ENCODE data around the gene CSF2. TPM values are rescaled to one million over a fixed set of nuclear protein-coding genes. Genes with fewer than 3 reads are reported as not detected.

The CSF2 gene
- total RNA-seq, 2 experiments from 2014 or later = not detected

- no peak overlapping the region for H3K27ac ChIP-seq (ENCODE audit: low read depth in 1 of 2, low read length in 2 of 2)
- no peaks in the 10 kb centered on the region for H3K27me3 ChIP-seq (ENCODE audit: control insufficient read depth in 1 of 2, insufficient read depth in 2 of 2, low read length in 2 of 2)
- ATAC-seq (ENCODE audit: poor library complexity) = no peak
- Mint-ChIP-seq H3K4me1 (ENCODE audit: low read depth) (peaks cover 36% of the 10 kb centered on the region), H3K4me3 (no peak overlapping the region), H3K9me3 (no peaks in the 10 kb centered on the region), H3K27ac (no peak overlapping the region), H3K27me3 (no peaks in the 10 kb centered on the region), H3K36me3 (ENCODE audit: low read depth) (no peaks in the 10 kb centered on the region)
- no peaks in the 10 kb centered on the region for H3K9me3 ChIP-seq (ENCODE audit: control insufficient read depth in 1 of 2, insufficient read depth in 1 of 2, low read length in 2 of 2)
- no peak for DNase-seq
- TF ChIP-seq CTCF (IDR thresholded peaks at IDR 0.05) = no peak
- ChIA-PET POLR2A (no interaction called here), CTCF (no interaction called here)
- peaks cover 61% of the 10 kb centered on the region for H3K4me1 ChIP-seq (ENCODE audit: insufficient read depth, low read length)
- intact Hi-C loops (cut with DNase I, micrococcal nuclease) = no loop called here
- H3K36me3 ChIP-seq (ENCODE audit: insufficient read depth, low read length) = no peaks in the 10 kb centered on the region
- H3K4me3 ChIP-seq (ENCODE audit: low read length) = no peak overlapping the region
Observed at GRCh38 chr5:132079081-132079480, 5.5 kb downstream of the CSF2 start.

- no peak for TF ChIP-seq CTCF (IDR thresholded peaks at IDR 0.05)
- Mint-ChIP-seq H3K27me3 (no peaks in the 10 kb centered on the region), H3K36me3 (ENCODE audit: low read depth) (no peaks in the 10 kb centered on the region), H3K9me3 (no peaks in the 10 kb centered on the region), H3K4me1 (ENCODE audit: low read depth) (peaks cover 36% of the 10 kb centered on the region), H3K4me3 (no peak overlapping the region), H3K27ac (no peak overlapping the region)
- intact Hi-C loops (cut with DNase I, micrococcal nuclease) = no loop called here
- no peak for DNase-seq
- ChIA-PET CTCF (no interaction called here), POLR2A (no interaction called here)
- no peak for ATAC-seq (ENCODE audit: poor library complexity)
- Histone ChIP-seq H3K4me3 (ENCODE audit: low read length) (no peak overlapping the region), H3K4me1 (ENCODE audit: insufficient read depth, low read length) (peaks cover 57% of the 10 kb centered on the region), H3K36me3 (ENCODE audit: insufficient read depth, low read length) (no peaks in the 10 kb centered on the region), H3K27ac (ENCODE audit: low read depth in 1 of 2, low read length in 2 of 2) (no peak overlapping the region), H3K27me3 (ENCODE audit: control insufficient read depth in 1 of 2, insufficient read depth in 2 of 2, low read length in 2 of 2) (no peaks in the 10 kb centered on the region), H3K9me3 (ENCODE audit: control insufficient read depth in 1 of 2, insufficient read depth in 1 of 2, low read length in 2 of 2) (no peaks in the 10 kb centered on the region)
Observed at GRCh38 chr5:132079619-132080018, 6.0 kb downstream of the CSF2 start.

GRCh38 chr5:132080595-132080994 lies 7.0 kb downstream of the CSF2 start:
- DNase-seq (no peak), ATAC-seq (ENCODE audit: poor library complexity) (no peak)
- TF ChIP-seq CTCF (IDR thresholded peaks at IDR 0.05) = no peak
- intact Hi-C loops (cut with DNase I, micrococcal nuclease) = no loop called here
- no peak overlapping the region for H3K4me3 Mint-ChIP-seq
- peaks cover 55% of the 10 kb centered on the region for H3K4me1 ChIP-seq (ENCODE audit: insufficient read depth, low read length)
- H3K4me1 Mint-ChIP-seq (ENCODE audit: low read depth) = peaks cover 41% of the 10 kb centered on the region
- H3K36me3 Mint-ChIP-seq (ENCODE audit: low read depth) = no peaks in the 10 kb centered on the region
- ChIA-PET CTCF (no interaction called here), POLR2A (no interaction called here)
- H3K9me3 Mint-ChIP-seq = no peaks in the 10 kb centered on the region
- H3K27me3 ChIP-seq (ENCODE audit: control insufficient read depth in 1 of 2, insufficient read depth in 2 of 2, low read length in 2 of 2) = no peaks in the 10 kb centered on the region
- no peak overlapping the region for H3K27ac ChIP-seq (ENCODE audit: low read depth in 1 of 2, low read length in 2 of 2)
- no peak overlapping the region for H3K27ac Mint-ChIP-seq
- no peaks in the 10 kb centered on the region for H3K27me3 Mint-ChIP-seq
- no peak overlapping the region for H3K4me3 ChIP-seq (ENCODE audit: low read length)
- no peaks in the 10 kb centered on the region for H3K36me3 ChIP-seq (ENCODE audit: insufficient read depth, low read length)
- H3K9me3 ChIP-seq (ENCODE audit: control insufficient read depth in 1 of 2, insufficient read depth in 1 of 2, low read length in 2 of 2) = no peaks in the 10 kb centered on the region

Data from CD4-positive, alpha-beta T cell (primary cell).